H9 (cell line): Measurements from ENCODE around the gene NUP155. TPM values are rescaled to one million over a fixed set of nuclear protein-coding genes. Genes with fewer than 3 reads are reported as not detected.

ENCODE experiments used
- DNase-seq: peaks from one replicate; pipeline ENCODE4 v3.0.0-alpha.2; 2017
- H2AFZ ChIP-seq: one replicate; pipeline ENCODE4 v1.6.1; 2013; ENCODE audit warnings: mild to moderate bottlenecking, low read length, control low read depth, moderate library complexity
- H2AK5ac ChIP-seq: 2 replicates; pipeline ENCODE4 v1.6.1; 2013; ENCODE audit warnings: low read length, control low read depth, mixed read lengths; ENCODE audit not compliant: insufficient read length
- H2BK120ac ChIP-seq: one replicate; pipeline ENCODE4 v1.6.1; 2013; ENCODE audit warnings: low read depth, mild to moderate bottlenecking, low read length, control low read depth, inconsistent platforms; ENCODE audit not compliant: poor library complexity, severe bottlenecking
- H2BK12ac ChIP-seq: 2 replicates; pipeline ENCODE4 v1.6.1; 2013; ENCODE audit warnings: low read length, control low read depth, mixed read lengths, low read depth; ENCODE audit not compliant: insufficient read length
- H2BK15ac ChIP-seq: 2 replicates; pipeline ENCODE4 v1.6.1; 2013; ENCODE audit warnings: low read depth, low read length, control low read depth
- H2BK20ac ChIP-seq: one replicate; pipeline ENCODE4 v1.6.1; 2013; ENCODE audit warnings: low read depth, mild to moderate bottlenecking, low read length, control low read depth, inconsistent platforms; ENCODE audit not compliant: poor library complexity, severe bottlenecking
- H2BK5ac ChIP-seq: 2 replicates; pipeline ENCODE4 v1.6.1; 2013; ENCODE audit warnings: low read length, control low read depth, mixed read lengths; ENCODE audit not compliant: insufficient read length
- H3K14ac ChIP-seq: 2 replicates; pipeline ENCODE4 v1.6.1; 2013; ENCODE audit warnings: low read length, control low read depth; ENCODE audit not compliant: insufficient read depth
- H3K18ac ChIP-seq: 2 replicates; pipeline ENCODE4 v1.6.1; 2013; ENCODE audit warnings: low read depth, mild to moderate bottlenecking, mixed read lengths, low read length, control low read depth; ENCODE audit not compliant: insufficient read length
- H3K23ac ChIP-seq: 2 replicates; pipeline ENCODE4 v1.6.1; 2013; ENCODE audit warnings: low read length, control low read depth, mixed read lengths, low read depth; ENCODE audit not compliant: insufficient read length
- H3K23me2 ChIP-seq: 2 replicates; pipeline ENCODE4 v1.6.1; 2013; ENCODE audit warnings: low read depth, mild to moderate bottlenecking, mixed read lengths, low read length, control low read depth; ENCODE audit not compliant: insufficient read length, poor library complexity, severe bottlenecking
- H3K27ac ChIP-seq: 2 replicates; pipeline ENCODE4 v1.5.1; 2013; ENCODE audit warnings: low read length, control low read depth, mixed read lengths, low read depth; ENCODE audit not compliant: insufficient read length
- H3K27me3 ChIP-seq: 2 replicates; pipeline ENCODE4 v1.6.1; 2013; ENCODE audit warnings: low read length, control low read depth, inconsistent platforms; ENCODE audit not compliant: insufficient read depth
- H3K4ac ChIP-seq: 2 replicates; pipeline ENCODE4 v1.6.1; 2013; ENCODE audit warnings: low read depth, mild to moderate bottlenecking, control low read depth, inconsistent platforms, low read length, moderate library complexity
- H3K4me1 ChIP-seq: 2 replicates; pipeline ENCODE4 v1.6.1; 2013; ENCODE audit warnings: low read length, control low read depth, inconsistent platforms; ENCODE audit not compliant: insufficient read depth
- H3K4me2 ChIP-seq: 2 replicates; pipeline ENCODE4 v1.6.1; 2013; ENCODE audit warnings: low read length, control low read depth, mixed read lengths; ENCODE audit not compliant: insufficient read length, insufficient read depth
- H3K56ac ChIP-seq: 2 replicates; pipeline ENCODE4 v1.6.1; 2013; ENCODE audit warnings: low read depth, mild to moderate bottlenecking, mixed read lengths, low read length, control low read depth; ENCODE audit not compliant: insufficient read length
- H3K79me1 ChIP-seq: 2 replicates; pipeline ENCODE4 v1.6.1; 2013; ENCODE audit warnings: low read depth, mild to moderate bottlenecking, moderate library complexity, low read length, control low read depth, inconsistent platforms; ENCODE audit not compliant: insufficient read depth, poor library complexity, severe bottlenecking
- H3K79me2 ChIP-seq: 2 replicates; pipeline ENCODE4 v1.6.1; 2013; ENCODE audit warnings: low read length, control low read depth, inconsistent platforms; ENCODE audit not compliant: insufficient read depth
- H3K9ac ChIP-seq: 2 replicates; pipeline ENCODE4 v1.6.1; 2013; ENCODE audit warnings: low read length, control low read depth, mixed read lengths; ENCODE audit not compliant: insufficient read length; ENCODE audit errors: extremely low read depth
- H3K9me3 ChIP-seq: one replicate; pipeline ENCODE4 v1.6.1; 2013; ENCODE audit warnings: low read depth, low read length, inconsistent platforms; ENCODE audit not compliant: control insufficient read depth
- H3T11ph ChIP-seq: one replicate; pipeline ENCODE4 v1.6.1; 2013; ENCODE audit warnings: mild to moderate bottlenecking, low read length, control low read depth, inconsistent platforms
- H4K20me1 ChIP-seq: one replicate; pipeline ENCODE4 v1.6.1; 2013; ENCODE audit not compliant: control insufficient read depth, insufficient read length, insufficient read depth
- H4K5ac ChIP-seq: 2 replicates; pipeline ENCODE4 v1.6.1; 2013; ENCODE audit warnings: low read depth, mild to moderate bottlenecking, mixed read lengths, low read length, control low read depth; ENCODE audit not compliant: insufficient read length
- H4K8ac ChIP-seq: replicated peaks from 2 replicates; pipeline ENCODE4 v1.6.1; 2013; ENCODE audit warnings: low read length, control low read depth, mixed read lengths, low read depth; ENCODE audit not compliant: insufficient read length
- H4K91ac ChIP-seq: 2 replicates; pipeline ENCODE4 v1.6.1; 2013; ENCODE audit warnings: low read depth, mild to moderate bottlenecking, moderate library complexity, mixed read lengths, low read length, control low read depth; ENCODE audit not compliant: insufficient read length
- H3K27ac Mint-ChIP-seq, 3 experiments: 2 replicates in 2 of 3; 3 replicates in 1 of 3; pipeline ENCODE4 v1.8.0; 2020 to 2021; ENCODE audit warnings: mixed read lengths in 3 of 3, mild to moderate bottlenecking in 1 of 3, moderate library complexity in 1 of 3
- H3K27me3 Mint-ChIP-seq: 2 replicates; pipeline ENCODE4 v1.8.0; 2021; ENCODE audit warnings: low read depth, mild to moderate bottlenecking, moderate library complexity, mixed read lengths
- H3K36me3 Mint-ChIP-seq, 3 experiments: 2 replicates in 2 of 3; 3 replicates in 1 of 3; pipeline ENCODE4 v1.8.0; 2020 to 2021; ENCODE audit warnings: low read depth in 3 of 3, mixed read lengths in 3 of 3; ENCODE audit not compliant: insufficient read depth in 1 of 3
- H3K4me1 Mint-ChIP-seq, 2 experiments: 2 replicates each; pipeline ENCODE4 v1.8.0; 2020; ENCODE audit warnings: mixed read lengths in 2 of 2
- H3K4me3 Mint-ChIP-seq, 2 experiments: 2 replicates in 1 of 2; 3 replicates in 1 of 2; pipeline ENCODE4 v1.8.0; 2020 to 2021; ENCODE audit warnings: mild to moderate bottlenecking in 2 of 2, mixed read lengths in 2 of 2, moderate library complexity in 1 of 2
- H3K9me3 Mint-ChIP-seq, 2 experiments: 2 replicates in 1 of 2; 3 replicates in 1 of 2; pipeline ENCODE4 v1.8.0; 2020; ENCODE audit warnings: mild to moderate bottlenecking in 2 of 2, mixed read lengths in 2 of 2, moderate library complexity in 1 of 2
- WGBS: extraction: QIAGEN DNeasy Blood & Tissue Kit; methylation state at CpG from one replicate; pipeline ENCODE4 v1.1.7; 2013; ENCODE audit warnings: missing lambda C conversion rate, low lambda C conversion rate, mixed read lengths; ENCODE audit not compliant: insufficient read length; ENCODE audit errors: extremely low coverage; 5-methylcytosine and 5-hydroxymethylcytosine counted together
- total RNA-seq: library from RNA; stranded (reverse); gene quantifications from 2 replicates; pipeline ENCODE4 v1.2.1, GENCODE V29; 2021
- TF ChIP-seq, protein P1 (sequence below): fragments of 200-600 bp; sonication (generic); conservative IDR thresholded peaks from 3 replicates; pipeline ENCODE4 v1.8.0; 2021; ENCODE audit warnings: antibody characterized with exemption, mild to moderate bottlenecking

Gene NUP155
- total RNA-seq, 1 experiment from 2014 or later: 82.4 TPM

DNA sequence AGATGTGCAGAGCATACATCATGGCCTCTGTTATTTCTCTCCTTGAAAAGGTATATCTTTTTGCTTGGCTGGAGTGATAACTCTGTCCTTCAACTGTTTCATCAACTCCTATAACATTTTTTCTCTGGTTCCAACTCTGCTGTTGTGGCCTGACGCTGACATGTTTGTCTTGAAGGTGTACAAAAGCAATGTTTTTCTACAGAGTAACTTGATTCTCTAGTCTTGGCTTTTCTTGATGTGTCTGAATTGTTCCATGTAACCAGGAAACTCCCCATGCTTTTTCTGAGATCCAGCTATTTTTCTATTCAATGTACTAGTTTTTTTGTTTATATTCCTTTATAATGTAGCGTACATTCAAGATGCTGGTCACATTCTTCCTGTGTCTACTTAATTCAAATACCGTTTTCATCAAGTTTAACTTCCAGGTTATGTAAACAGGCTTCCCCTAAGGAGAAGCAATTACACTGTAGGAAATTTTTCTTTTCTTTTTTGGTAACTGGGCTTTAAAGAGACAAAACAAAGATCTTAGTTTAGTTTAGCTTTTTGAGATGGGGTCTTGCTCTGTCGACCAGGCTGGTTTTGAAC, 115.0 kb downstream of the NUP155 start:
- Histone ChIP-seq H3K23ac (no peak overlapping the region), H3K9me3 (no peaks in the 10 kb centered on the region), H2AFZ (no peak overlapping the region), H3T11ph (no peak overlapping the region), H3K27me3 (no peaks in the 10 kb centered on the region), H3K18ac (no peak overlapping the region), H3K9ac (no peak overlapping the region), H3K23me2 (no peaks in the 10 kb centered on the region), H3K4ac (no peak overlapping the region), H3K27ac (no peak overlapping the region), H3K14ac (no peak overlapping the region), H2BK5ac (no peak overlapping the region), H3K4me2 (no peak overlapping the region), H2BK20ac (no peak overlapping the region), H2AK5ac (no peak overlapping the region), H4K20me1 (no peaks in the 10 kb centered on the region), H4K8ac (no peak overlapping the region), H3K4me1 (no peaks in the 10 kb centered on the region), H4K91ac (no peak overlapping the region), H2BK120ac (no peak overlapping the region), H3K79me1 (no peaks in the 10 kb centered on the region), H2BK15ac (no peak overlapping the region), H3K79me2 (no peaks in the 10 kb centered on the region), H4K5ac (no peak overlapping the region), H3K56ac (no peak overlapping the region), H2BK12ac (no peak overlapping the region)
- TF ChIP-seq, protein P1, sequence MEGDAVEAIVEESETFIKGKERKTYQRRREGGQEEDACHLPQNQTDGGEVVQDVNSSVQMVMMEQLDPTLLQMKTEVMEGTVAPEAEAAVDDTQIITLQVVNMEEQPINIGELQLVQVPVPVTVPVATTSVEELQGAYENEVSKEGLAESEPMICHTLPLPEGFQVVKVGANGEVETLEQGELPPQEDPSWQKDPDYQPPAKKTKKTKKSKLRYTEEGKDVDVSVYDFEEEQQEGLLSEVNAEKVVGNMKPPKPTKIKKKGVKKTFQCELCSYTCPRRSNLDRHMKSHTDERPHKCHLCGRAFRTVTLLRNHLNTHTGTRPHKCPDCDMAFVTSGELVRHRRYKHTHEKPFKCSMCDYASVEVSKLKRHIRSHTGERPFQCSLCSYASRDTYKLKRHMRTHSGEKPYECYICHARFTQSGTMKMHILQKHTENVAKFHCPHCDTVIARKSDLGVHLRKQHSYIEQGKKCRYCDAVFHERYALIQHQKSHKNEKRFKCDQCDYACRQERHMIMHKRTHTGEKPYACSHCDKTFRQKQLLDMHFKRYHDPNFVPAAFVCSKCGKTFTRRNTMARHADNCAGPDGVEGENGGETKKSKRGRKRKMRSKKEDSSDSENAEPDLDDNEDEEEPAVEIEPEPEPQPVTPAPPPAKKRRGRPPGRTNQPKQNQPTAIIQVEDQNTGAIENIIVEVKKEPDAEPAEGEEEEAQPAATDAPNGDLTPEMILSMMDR: no peak
- WGBS: no CpG with 5 or more reads among the region's 4 CpGs
- no peaks in the 10 kb centered on the region for H3K4me1 Mint-ChIP-seq
- no peak overlapping the region for H3K27ac Mint-ChIP-seq
- peaks cover 3 to 11% (median 4%) of the 10 kb centered on the region in 3 experiments for H3K36me3 Mint-ChIP-seq
- H3K4me3 Mint-ChIP-seq: no peak overlapping the region
- peaks cover 26% of the 10 kb centered on the region in 2 experiments for H3K9me3 Mint-ChIP-seq
- no peaks in the 10 kb centered on the region; the same call in 1 of the 2 replicates for H3K27me3 Mint-ChIP-seq
- no peak for DNase-seq
